Measurements from ENCODE around the gene CD300LF. TPM values are rescaled to one million over a fixed set of nuclear protein-coding genes. Genes with fewer than 3 reads are reported as not detected.
A peak's percentile ranks its signal among the peaks of the same experiment; 100 is the strongest.

The CD300LF gene
- total RNA-seq, 1 donor from 2014 or later = 66.2 TPM

DNA sequence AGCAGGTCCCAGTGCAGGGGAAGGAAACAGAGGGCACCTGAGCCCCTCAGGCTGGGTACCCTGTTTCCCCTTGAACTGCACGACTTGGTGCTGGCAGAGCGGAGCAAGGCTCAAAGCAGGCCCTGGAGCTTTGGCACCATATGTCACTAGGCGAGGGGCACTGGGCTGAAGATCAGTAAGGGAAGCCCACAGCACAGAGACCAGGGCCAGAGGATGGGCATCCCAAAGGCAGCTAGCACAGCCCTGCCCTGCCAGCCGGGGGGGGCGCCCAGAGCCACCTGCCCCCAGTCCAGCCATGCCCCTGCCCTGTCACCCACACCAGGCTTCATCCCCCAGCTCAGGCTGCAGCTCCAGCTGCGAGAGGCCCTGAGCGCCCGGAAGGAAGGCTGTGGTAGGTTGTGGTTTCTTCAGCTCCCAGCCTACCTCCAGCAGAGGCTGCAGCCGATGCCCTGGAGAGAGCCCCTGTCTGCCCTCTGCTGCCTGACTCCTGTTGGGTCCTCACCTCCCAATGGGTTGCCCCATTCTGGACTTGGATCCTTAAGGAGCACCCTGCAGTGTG is 46.6 kb upstream of the CD300LF start:
- DNase-seq (no peak), ATAC-seq (peak; percentile 35 to 43)
- no peaks in the 10 kb centered on the region for H3K27me3 ChIP-seq (ENCODE audit: low read depth)
- intact Hi-C loops (cut with DNase I) = no loop called here
- no peaks in the 10 kb centered on the region for H3K36me3 ChIP-seq
- TF ChIP-seq, protein P1, sequence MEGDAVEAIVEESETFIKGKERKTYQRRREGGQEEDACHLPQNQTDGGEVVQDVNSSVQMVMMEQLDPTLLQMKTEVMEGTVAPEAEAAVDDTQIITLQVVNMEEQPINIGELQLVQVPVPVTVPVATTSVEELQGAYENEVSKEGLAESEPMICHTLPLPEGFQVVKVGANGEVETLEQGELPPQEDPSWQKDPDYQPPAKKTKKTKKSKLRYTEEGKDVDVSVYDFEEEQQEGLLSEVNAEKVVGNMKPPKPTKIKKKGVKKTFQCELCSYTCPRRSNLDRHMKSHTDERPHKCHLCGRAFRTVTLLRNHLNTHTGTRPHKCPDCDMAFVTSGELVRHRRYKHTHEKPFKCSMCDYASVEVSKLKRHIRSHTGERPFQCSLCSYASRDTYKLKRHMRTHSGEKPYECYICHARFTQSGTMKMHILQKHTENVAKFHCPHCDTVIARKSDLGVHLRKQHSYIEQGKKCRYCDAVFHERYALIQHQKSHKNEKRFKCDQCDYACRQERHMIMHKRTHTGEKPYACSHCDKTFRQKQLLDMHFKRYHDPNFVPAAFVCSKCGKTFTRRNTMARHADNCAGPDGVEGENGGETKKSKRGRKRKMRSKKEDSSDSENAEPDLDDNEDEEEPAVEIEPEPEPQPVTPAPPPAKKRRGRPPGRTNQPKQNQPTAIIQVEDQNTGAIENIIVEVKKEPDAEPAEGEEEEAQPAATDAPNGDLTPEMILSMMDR (IDR thresholded peaks at IDR 0.05) = no peak
- no peaks in the 10 kb centered on the region for H3K9me3 ChIP-seq
- peak overlapping the region; percentile 7 for H3K4me3 ChIP-seq
- peaks cover 54% of the 10 kb centered on the region for H3K4me1 ChIP-seq
- peak overlapping the region; percentile 56 for H3K27ac ChIP-seq

DNA sequence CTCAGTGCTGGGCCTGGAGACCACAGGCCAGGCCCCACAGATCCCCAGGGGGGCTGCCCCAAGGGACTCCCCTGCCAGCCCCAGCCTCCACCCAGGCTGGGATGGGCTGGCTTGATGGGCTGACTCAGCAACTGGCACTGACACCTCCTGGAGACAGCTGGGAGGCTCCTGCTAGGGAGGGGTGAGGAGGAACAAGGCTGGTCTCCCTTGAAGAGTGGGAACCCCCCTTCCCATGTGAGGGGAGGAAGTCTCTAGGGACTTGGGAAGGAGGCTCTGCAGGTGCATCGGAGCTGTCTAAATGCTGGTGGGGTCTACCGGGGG is 46.1 kb upstream of the CD300LF start:
- DNase-seq (no peak), ATAC-seq (peak; percentile 32 to 45)
- TF ChIP-seq, protein P1 (IDR thresholded peaks at IDR 0.05) = no peak
- peak overlapping the region; percentile 56 for H3K27ac ChIP-seq
- H3K27me3 ChIP-seq (ENCODE audit: low read depth) = no peaks in the 10 kb centered on the region
- peaks cover 54% of the 10 kb centered on the region for H3K4me1 ChIP-seq
- intact Hi-C loops (cut with DNase I) = no loop called here
- H3K4me3 ChIP-seq = peak overlapping the region; percentile 7
- H3K9me3 ChIP-seq = no peaks in the 10 kb centered on the region
- H3K36me3 ChIP-seq = no peaks in the 10 kb centered on the region

DNA sequence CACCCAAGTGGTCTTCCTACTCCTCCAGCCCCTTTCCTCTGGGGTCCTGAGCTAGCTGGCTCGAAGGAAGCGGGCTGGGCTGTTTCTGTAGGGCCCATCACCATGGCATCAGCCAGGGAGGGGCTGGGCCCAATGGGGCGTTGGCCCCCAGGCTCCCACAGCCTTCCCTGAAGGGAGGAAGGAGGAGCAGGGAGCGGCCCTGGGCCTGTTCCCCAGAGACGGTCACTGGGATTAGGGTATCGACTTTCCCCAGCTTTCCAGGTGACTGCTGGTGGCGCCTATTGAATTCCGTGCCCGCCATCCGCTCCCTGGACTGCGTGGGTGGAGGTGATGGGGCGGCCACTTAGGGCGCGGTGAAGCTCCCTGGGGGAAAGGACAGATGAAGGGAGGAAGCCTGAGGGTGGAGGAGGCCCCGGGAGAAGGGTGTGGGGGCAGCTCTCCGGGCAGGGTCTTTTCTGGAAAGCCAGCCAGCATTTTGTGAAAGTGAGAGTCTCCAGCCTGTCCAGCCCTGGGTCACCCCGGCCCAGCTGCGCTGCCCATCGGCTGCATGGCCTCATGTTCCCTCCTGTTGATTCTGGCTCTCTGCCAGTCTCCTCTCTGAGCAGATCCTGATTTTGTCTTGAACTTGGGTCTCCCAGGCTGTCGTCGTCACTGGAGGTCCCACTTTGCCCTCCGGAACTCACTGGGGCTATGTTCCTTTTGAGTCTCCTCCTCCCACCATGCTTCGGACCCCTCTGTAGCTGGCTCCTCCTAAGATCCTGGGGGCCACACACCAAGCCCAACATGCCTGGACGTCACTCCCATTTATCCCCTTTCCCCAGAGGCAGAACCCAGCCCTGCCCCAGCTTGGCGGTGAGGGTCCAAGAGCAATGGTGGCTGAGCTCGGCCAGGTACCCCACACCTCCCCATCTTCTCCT is 45.5 kb upstream of the CD300LF start:
- peak overlapping the region; percentile 14 for H3K4me3 ChIP-seq
- DNase-seq (no peak), ATAC-seq (peak; percentile 11 to 21)

DNA sequence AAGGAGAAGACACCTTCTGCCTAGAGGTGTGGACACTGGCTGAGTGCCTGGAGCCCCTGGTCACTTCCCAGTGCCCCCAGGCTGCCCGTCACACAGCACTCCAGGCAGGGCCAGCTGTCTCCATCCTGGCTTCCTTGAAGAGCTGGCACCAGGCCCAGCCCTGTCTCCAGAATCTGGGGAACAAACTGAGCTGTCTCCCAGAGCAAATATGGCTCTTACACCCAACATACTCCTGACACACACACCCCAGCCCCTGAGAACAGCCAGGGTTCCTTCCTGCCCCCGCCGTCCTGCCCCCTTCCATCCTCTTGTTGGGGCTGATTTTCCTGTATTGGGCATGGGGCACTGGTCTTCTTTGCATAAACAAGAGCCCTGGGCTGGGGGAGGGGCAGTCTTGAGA is 44.8 kb upstream of the CD300LF start:
- peak overlapping the region; percentile 56 for H3K27ac ChIP-seq
- H3K4me3 ChIP-seq = no peak overlapping the region
- no peaks in the 10 kb centered on the region for H3K9me3 ChIP-seq
- peaks cover 55% of the 10 kb centered on the region for H3K4me1 ChIP-seq
- DNase-seq (no peak), ATAC-seq (peak in 1 of 2 donors; percentile 13)
- no peaks in the 10 kb centered on the region for H3K36me3 ChIP-seq
- intact Hi-C loops (cut with DNase I) = no loop called here
- TF ChIP-seq, protein P1 (IDR thresholded peaks at IDR 0.05) = no peak
- no peaks in the 10 kb centered on the region for H3K27me3 ChIP-seq (ENCODE audit: low read depth)

More for the DNA sequence above, 45.5 kb upstream of the CD300LF start:
- H3K4me1 ChIP-seq = peaks cover 54% of the 10 kb centered on the region
- TF ChIP-seq, protein P1 (IDR thresholded peaks at IDR 0.05) = no peak
- H3K27me3 ChIP-seq (ENCODE audit: low read depth) = no peaks in the 10 kb centered on the region
- intact Hi-C loops (cut with DNase I) = no loop called here
- no peaks in the 10 kb centered on the region for H3K36me3 ChIP-seq
- peak overlapping the region; percentile 56 for H3K27ac ChIP-seq
- no peaks in the 10 kb centered on the region for H3K9me3 ChIP-seq

DNA sequence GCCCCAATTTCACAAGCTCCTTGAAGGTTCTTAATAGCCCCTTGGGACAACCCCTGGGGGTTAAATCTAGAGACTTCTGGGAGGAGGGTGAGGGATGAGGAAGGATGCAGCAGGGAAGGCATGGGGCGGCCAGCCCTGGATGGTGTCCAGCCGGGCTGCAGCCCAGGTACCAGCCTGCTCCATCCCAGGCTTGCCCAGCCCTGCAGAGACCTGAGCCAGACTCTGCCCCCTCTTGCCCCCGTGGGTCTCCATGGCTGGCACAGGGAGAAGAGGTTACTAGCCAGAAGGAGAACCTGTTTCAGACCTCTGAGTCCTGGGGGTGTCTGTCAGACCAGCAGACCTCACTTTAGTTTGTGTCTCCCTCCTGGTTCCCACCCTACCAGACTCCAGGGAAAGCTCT is 44.2 kb upstream of the CD300LF start:
- TF ChIP-seq, protein P1 (IDR thresholded peaks at IDR 0.05) = no peak
- Histone ChIP-seq H3K9me3 (no peaks in the 10 kb centered on the region), H3K4me3 (no peak overlapping the region), H3K27ac (peak overlapping the region; percentile 56), H3K36me3 (no peaks in the 10 kb centered on the region), H3K27me3 (ENCODE audit: low read depth) (no peaks in the 10 kb centered on the region), H3K4me1 (peaks cover 61% of the 10 kb centered on the region)
- intact Hi-C loops (cut with DNase I) = no loop called here
- ATAC-seq (no peak), DNase-seq (no peak)

All from lower lobe of right lung (tissue), 2 donors.